ENCODE data around the gene PIAS2. TPM values are rescaled to one million over a fixed set of nuclear protein-coding genes. Genes with fewer than 3 reads are reported as not detected.

The PIAS2 gene
- total and polyA plus RNA-seq, 4 experiments from 2014 or later = 18.6 to 38.3 (median 28.2) TPM

GRCh38 chr18:46899274-46899948, 17.9 kb downstream of the PIAS2 start:
- Mint-ChIP-seq H3K9me3 (peaks cover 0 to 2% (median 0%) of the 10 kb centered on the region in 8 donors), H3K36me3 (peaks cover 24 to 31% of the 10 kb centered on the region in 2 donors), H3K27ac (no peak overlapping the region), H3K4me3 (no peak overlapping the region), H3K4me1 (peaks cover 0 to 17% (median 14%) of the 10 kb centered on the region in 4 donors), H3K27me3 (no peaks in the 10 kb centered on the region)
- Histone ChIP-seq H3K4me3 (ENCODE audit: low read length in 2 of 2) (no peak overlapping the region), H3K27me3 (ENCODE audit: insufficient read depth, low read length) (no peaks in the 10 kb centered on the region), H3K36me3 (ENCODE audit: insufficient read depth, low read length) (no peaks in the 10 kb centered on the region), H3K4me1 (ENCODE audit: insufficient read depth, low read length) (no peaks in the 10 kb centered on the region), H3K27ac (ENCODE audit: low read depth, low read length) (no peak overlapping the region), H3K9me3 (ENCODE audit: control insufficient read depth in 1 of 2, low read length in 2 of 2) (no peaks in the 10 kb centered on the region)
- ChIA-PET CTCF (ENCODE audit: partially characterized antibody) (no interaction called here), POLR2A (ENCODE audit: partially characterized antibody) (no interaction called here)
- DNase-seq = no peak
- intact Hi-C loops (cut with micrococcal nuclease) = no loop called here

- Mint-ChIP-seq H3K36me3 (peaks cover 27 to 38% of the 10 kb centered on the region in 2 donors), H3K9me3 (peaks cover 0 to 8% (median 5%) of the 10 kb centered on the region in 8 donors), H3K4me3 (no peak overlapping the region), H3K27ac (no peak overlapping the region), H3K27me3 (no peaks in the 10 kb centered on the region), H3K4me1 (peaks cover 24 to 44% (median 33%) of the 10 kb centered on the region in 4 donors)
- intact Hi-C loops (cut with micrococcal nuclease) = no loop called here
- ChIA-PET POLR2A (ENCODE audit: partially characterized antibody) (no interaction called here), CTCF (ENCODE audit: partially characterized antibody) (no interaction called here)
- Histone ChIP-seq H3K4me3 (ENCODE audit: low read length in 2 of 2) (no peak overlapping the region), H3K9me3 (ENCODE audit: control insufficient read depth in 1 of 2, low read length in 2 of 2) (no peaks in the 10 kb centered on the region), H3K36me3 (ENCODE audit: insufficient read depth, low read length) (peaks cover 4% of the 10 kb centered on the region), H3K27ac (ENCODE audit: low read depth, low read length) (no peak overlapping the region), H3K4me1 (ENCODE audit: insufficient read depth, low read length) (peaks cover 12% of the 10 kb centered on the region), H3K27me3 (ENCODE audit: insufficient read depth, low read length) (no peaks in the 10 kb centered on the region)
- DNase-seq = no peak
These were observed 23.2 kb downstream of the PIAS2 start for GRCh38 chr18:46894124-46894523.

- Histone ChIP-seq H3K9me3 (ENCODE audit: control insufficient read depth in 1 of 2, low read length in 2 of 2) (no peaks in the 10 kb centered on the region), H3K4me3 (ENCODE audit: low read length in 2 of 2) (no peak overlapping the region), H3K27me3 (ENCODE audit: insufficient read depth, low read length) (no peaks in the 10 kb centered on the region), H3K4me1 (ENCODE audit: insufficient read depth, low read length) (peaks cover 12% of the 10 kb centered on the region), H3K27ac (ENCODE audit: low read depth, low read length) (no peak overlapping the region), H3K36me3 (ENCODE audit: insufficient read depth, low read length) (peaks cover 4% of the 10 kb centered on the region)
- intact Hi-C loops (cut with micrococcal nuclease) = no loop called here
- Mint-ChIP-seq H3K4me1 (peaks cover 27 to 44% (median 34%) of the 10 kb centered on the region in 4 donors), H3K36me3 (peaks cover 35 to 45% of the 10 kb centered on the region in 2 donors), H3K4me3 (peak overlapping the region in 1 of 8 donors; percentile 11), H3K27me3 (no peaks in the 10 kb centered on the region), H3K9me3 (peaks cover 2 to 13% (median 11%) of the 10 kb centered on the region in 8 donors), H3K27ac (peak overlapping the region in 2 of 7 donors; percentile 19 to 63)
- ChIA-PET POLR2A (ENCODE audit: partially characterized antibody) (no interaction called here), CTCF (ENCODE audit: partially characterized antibody) (no interaction called here)
- DNase-seq = no peak
These were observed 23.9 kb downstream of the PIAS2 start for GRCh38 chr18:46893360-46893759.

GRCh38 chr18:46892842-46893241, 24.5 kb downstream of the PIAS2 start:
- H3K27me3 Mint-ChIP-seq = no peaks in the 10 kb centered on the region

GRCh38 chr18:46891742-46892214, 25.5 kb downstream of the PIAS2 start:
- Histone ChIP-seq H3K27ac (ENCODE audit: low read depth, low read length) (no peak overlapping the region), H3K36me3 (ENCODE audit: insufficient read depth, low read length) (peaks cover 4% of the 10 kb centered on the region), H3K27me3 (ENCODE audit: insufficient read depth, low read length) (no peaks in the 10 kb centered on the region), H3K9me3 (ENCODE audit: control insufficient read depth in 1 of 2, low read length in 2 of 2) (no peaks in the 10 kb centered on the region), H3K4me3 (ENCODE audit: low read length in 2 of 2) (no peak overlapping the region), H3K4me1 (ENCODE audit: insufficient read depth, low read length) (peaks cover 12% of the 10 kb centered on the region)
- intact Hi-C loops (cut with micrococcal nuclease) = no loop called here
- DNase-seq = no peak
- no peak overlapping the region for H3K4me3 Mint-ChIP-seq
- H3K4me1 Mint-ChIP-seq = peaks cover 25 to 44% (median 34%) of the 10 kb centered on the region in 4 donors
- peaks cover 39 to 58% of the 10 kb centered on the region in 2 donors for H3K36me3 Mint-ChIP-seq
- CTCF ChIA-PET (ENCODE audit: partially characterized antibody) = no interaction called here
- POLR2A ChIA-PET (ENCODE audit: partially characterized antibody) = no interaction called here
- no peaks in the 10 kb centered on the region for H3K27me3 Mint-ChIP-seq
- peaks cover 2 to 17% (median 13%) of the 10 kb centered on the region in 8 donors for H3K9me3 Mint-ChIP-seq
- H3K27ac Mint-ChIP-seq = peak overlapping the region in 3 of 7 donors; percentile 2 to 73 (median 57)

More at GRCh38 chr18:46892842-46893241, 24.5 kb downstream of the PIAS2 start:
- Mint-ChIP-seq H3K27ac (peak overlapping the region in 2 of 7 donors; percentile 19 to 29), H3K36me3 (peaks cover 37 to 50% of the 10 kb centered on the region in 2 donors), H3K4me1 (peaks cover 27 to 44% (median 34%) of the 10 kb centered on the region in 4 donors), H3K9me3 (peaks cover 2 to 17% (median 13%) of the 10 kb centered on the region in 8 donors), H3K4me3 (peak overlapping the region in 1 of 8 donors; percentile 23)
- ChIA-PET POLR2A (ENCODE audit: partially characterized antibody) (no interaction called here), CTCF (ENCODE audit: partially characterized antibody) (no interaction called here)
- H3K27me3 ChIP-seq (ENCODE audit: insufficient read depth, low read length) = no peaks in the 10 kb centered on the region
- no peak overlapping the region for H3K27ac ChIP-seq (ENCODE audit: low read depth, low read length)
- H3K9me3 ChIP-seq (ENCODE audit: control insufficient read depth in 1 of 2, low read length in 2 of 2) = no peaks in the 10 kb centered on the region
- H3K4me1 ChIP-seq (ENCODE audit: insufficient read depth, low read length) = peaks cover 12% of the 10 kb centered on the region
- peaks cover 4% of the 10 kb centered on the region for H3K36me3 ChIP-seq (ENCODE audit: insufficient read depth, low read length)
- no peak for DNase-seq
- intact Hi-C loops (cut with micrococcal nuclease) = no loop called here
- H3K4me3 ChIP-seq (ENCODE audit: low read length in 2 of 2) = no peak overlapping the region

- Mint-ChIP-seq H3K4me1 (peaks cover 18 to 40% (median 34%) of the 10 kb centered on the region in 4 donors), H3K27ac (no peak overlapping the region), H3K9me3 (peaks cover 2 to 17% (median 13%) of the 10 kb centered on the region in 8 donors), H3K4me3 (no peak overlapping the region), H3K36me3 (peaks cover 38 to 59% of the 10 kb centered on the region in 2 donors), H3K27me3 (no peaks in the 10 kb centered on the region)
- intact Hi-C loops (cut with micrococcal nuclease) = no loop called here
- no peak for DNase-seq
- H3K4me1 ChIP-seq (ENCODE audit: insufficient read depth, low read length) = peaks cover 8% of the 10 kb centered on the region
- peaks cover 4% of the 10 kb centered on the region for H3K36me3 ChIP-seq (ENCODE audit: insufficient read depth, low read length)
- H3K9me3 ChIP-seq (ENCODE audit: control insufficient read depth in 1 of 2, low read length in 2 of 2) = no peaks in the 10 kb centered on the region
- no peak overlapping the region for H3K27ac ChIP-seq (ENCODE audit: low read depth, low read length)
- no peak overlapping the region for H3K4me3 ChIP-seq (ENCODE audit: low read length in 2 of 2)
- POLR2A ChIA-PET (ENCODE audit: partially characterized antibody) = no interaction called here
- H3K27me3 ChIP-seq (ENCODE audit: insufficient read depth, low read length) = no peaks in the 10 kb centered on the region
- CTCF ChIA-PET (ENCODE audit: partially characterized antibody) = no interaction called here
These were observed 28.3 kb downstream of the PIAS2 start for GRCh38 chr18:46888965-46889364.

- H3K36me3 Mint-ChIP-seq = peaks cover 40 to 53% of the 10 kb centered on the region in 2 donors
These were observed 30.4 kb downstream of the PIAS2 start for GRCh38 chr18:46886893-46887292.

More at GRCh38 chr18:46886893-46887292, 30.4 kb downstream of the PIAS2 start:
- Mint-ChIP-seq H3K27me3 (no peaks in the 10 kb centered on the region), H3K9me3 (peaks cover 2 to 17% (median 13%) of the 10 kb centered on the region in 8 donors), H3K4me1 (peaks cover 9 to 22% (median 19%) of the 10 kb centered on the region in 4 donors), H3K4me3 (no peak overlapping the region), H3K27ac (no peak overlapping the region)
- ChIA-PET CTCF (ENCODE audit: partially characterized antibody) (no interaction called here), POLR2A (ENCODE audit: partially characterized antibody) (no interaction called here)
- no peak overlapping the region for H3K27ac ChIP-seq (ENCODE audit: low read depth, low read length)
- peaks cover 4% of the 10 kb centered on the region for H3K36me3 ChIP-seq (ENCODE audit: insufficient read depth, low read length)
- H3K27me3 ChIP-seq (ENCODE audit: insufficient read depth, low read length) = no peaks in the 10 kb centered on the region
- intact Hi-C loops (cut with micrococcal nuclease) = no loop called here
- no peak for DNase-seq
- H3K4me3 ChIP-seq (ENCODE audit: low read length in 2 of 2) = no peak overlapping the region
- H3K4me1 ChIP-seq (ENCODE audit: insufficient read depth, low read length) = peaks cover 3% of the 10 kb centered on the region
- H3K9me3 ChIP-seq (ENCODE audit: control insufficient read depth in 1 of 2, low read length in 2 of 2) = no peaks in the 10 kb centered on the region

All from CD4-positive, alpha-beta memory T cell (primary cell).